ENCODE data around the gene ATP10A. TPM values are rescaled to one million over a fixed set of nuclear protein-coding genes. Genes with fewer than 3 reads are reported as not detected.

Gene ATP10A
- total RNA-seq, 1 donor from 2014 or later = 1.9 TPM

GRCh38 chr15:25680686-25681025, 182.5 kb downstream of the ATP10A start:
- Mint-ChIP-seq H3K36me3 (no peaks in the 10 kb centered on the region), H3K27ac (no peak overlapping the region), H3K27me3 (peaks cover 3% of the 10 kb centered on the region), H3K4me3 (no peak overlapping the region), H3K9me3 (no peaks in the 10 kb centered on the region), H3K4me1 (ENCODE audit: unreplicated experiment) (peaks cover 6% of the 10 kb centered on the region)
- TF ChIP-seq CTCF (conservative IDR thresholded peaks at IDR 0.05) = no peak
- no peak for DNase-seq (ENCODE audit: extremely low spot score, unreplicated experiment)

GRCh38 chr15:25679964-25680685, 183.0 kb downstream of the ATP10A start:
- Mint-ChIP-seq H3K27me3 (peaks cover 3% of the 10 kb centered on the region), H3K27ac (no peak overlapping the region), H3K4me3 (no peak overlapping the region), H3K4me1 (ENCODE audit: unreplicated experiment) (peaks cover 5% of the 10 kb centered on the region), H3K9me3 (no peaks in the 10 kb centered on the region), H3K36me3 (no peaks in the 10 kb centered on the region)
- DNase-seq (ENCODE audit: extremely low spot score, unreplicated experiment) = no peak
- TF ChIP-seq CTCF (conservative IDR thresholded peaks at IDR 0.05) = no peak

GRCh38 chr15:25679492-25679891, 183.6 kb downstream of the ATP10A start:
- H3K27me3 Mint-ChIP-seq = peaks cover 3% of the 10 kb centered on the region
- H3K9me3 Mint-ChIP-seq = no peaks in the 10 kb centered on the region
- no peak for TF ChIP-seq CTCF (conservative IDR thresholded peaks at IDR 0.05)
- no peak for DNase-seq (ENCODE audit: extremely low spot score, unreplicated experiment)
- H3K4me3 Mint-ChIP-seq = no peak overlapping the region
- H3K36me3 Mint-ChIP-seq = no peaks in the 10 kb centered on the region
- H3K27ac Mint-ChIP-seq = no peak overlapping the region
- H3K4me1 Mint-ChIP-seq (ENCODE audit: unreplicated experiment) = peaks cover 5% of the 10 kb centered on the region

- Mint-ChIP-seq H3K9me3 (no peaks in the 10 kb centered on the region), H3K36me3 (no peaks in the 10 kb centered on the region), H3K27me3 (peaks cover 3% of the 10 kb centered on the region), H3K4me1 (ENCODE audit: unreplicated experiment) (peaks cover 5% of the 10 kb centered on the region), H3K4me3 (no peak overlapping the region), H3K27ac (no peak overlapping the region)
- no peak for TF ChIP-seq CTCF (conservative IDR thresholded peaks at IDR 0.05)
- no peak for DNase-seq (ENCODE audit: extremely low spot score, unreplicated experiment)
Observed at GRCh38 chr15:25678500-25678855, 184.6 kb downstream of the ATP10A start.

DNA sequence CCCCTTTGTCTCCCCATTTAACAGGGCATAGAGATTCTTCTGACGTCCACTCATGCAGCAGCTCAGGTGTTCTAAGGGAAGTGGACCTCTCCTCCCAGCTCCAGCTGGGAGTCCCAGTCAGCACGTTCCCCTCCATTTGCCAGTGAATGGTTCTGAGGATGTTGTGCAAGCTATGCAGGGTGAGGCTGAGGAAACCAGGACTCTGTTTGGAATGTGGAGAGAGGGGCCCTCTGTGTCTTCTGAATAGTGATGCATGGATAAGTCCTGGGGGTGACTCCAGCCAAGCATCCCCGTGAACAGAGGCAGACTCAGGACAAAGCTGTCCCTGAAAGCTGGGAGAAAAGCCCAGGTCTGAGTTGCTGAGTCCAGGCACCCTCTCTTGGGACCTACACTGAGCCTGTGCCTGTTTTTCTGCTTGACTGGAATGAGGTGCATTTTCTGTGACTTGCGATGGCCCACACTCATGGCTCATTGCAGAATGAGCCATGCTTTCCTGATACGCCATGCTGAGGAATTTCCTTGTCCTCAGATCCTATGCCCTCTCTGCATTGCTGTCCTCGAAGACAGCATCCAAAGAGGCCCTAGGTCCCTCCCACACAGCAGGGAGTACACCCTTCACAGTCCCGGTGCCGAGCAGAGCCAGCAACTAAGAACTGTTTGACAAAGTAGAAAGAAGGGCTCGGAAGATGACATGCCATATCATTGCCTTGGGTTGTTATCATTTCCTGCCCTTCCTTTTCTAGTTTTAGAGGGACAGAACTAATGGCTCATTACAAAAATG, 185.2 kb downstream of the ATP10A start:
- no peaks in the 10 kb centered on the region for H3K9me3 Mint-ChIP-seq
- no peaks in the 10 kb centered on the region for H3K36me3 Mint-ChIP-seq
- peaks cover 3% of the 10 kb centered on the region for H3K27me3 Mint-ChIP-seq
- DNase-seq (ENCODE audit: extremely low spot score, unreplicated experiment) = no peak
- no peak for TF ChIP-seq CTCF (conservative IDR thresholded peaks at IDR 0.05)
- no peak overlapping the region for H3K27ac Mint-ChIP-seq
- no peak overlapping the region for H3K4me3 Mint-ChIP-seq
- peaks cover 5% of the 10 kb centered on the region for H3K4me1 Mint-ChIP-seq (ENCODE audit: unreplicated experiment)

All from type B pancreatic cell (in vitro differentiated cells).